Neural progenitor cell (in vitro differentiated cells): ENCODE data around the gene BARX2.

ENCODE experiments used
- CTCF ChIP-seq: fragments of 200-600 bp; sonication (generic); IDR thresholded peaks from 2 replicates; pipeline ENCODE4 v1.5.1; 2017; ENCODE audit warnings: antibody characterized with exemption, mild to moderate bottlenecking
- EZH2 ChIP-seq: fragments of 200-600 bp; sonication (generic); IDR thresholded peaks from 2 replicates; pipeline ENCODE4 v1.6.1; 2017; ENCODE audit warnings: antibody characterized with exemption, mild to moderate bottlenecking, moderate library complexity
- EZH2phosphoT487 ChIP-seq: fragments of 200-600 bp; sonication (generic); IDR thresholded peaks from 2 replicates; pipeline ENCODE4 v1.6.1; 2017; ENCODE audit warnings: antibody characterized with exemption

DNA sequence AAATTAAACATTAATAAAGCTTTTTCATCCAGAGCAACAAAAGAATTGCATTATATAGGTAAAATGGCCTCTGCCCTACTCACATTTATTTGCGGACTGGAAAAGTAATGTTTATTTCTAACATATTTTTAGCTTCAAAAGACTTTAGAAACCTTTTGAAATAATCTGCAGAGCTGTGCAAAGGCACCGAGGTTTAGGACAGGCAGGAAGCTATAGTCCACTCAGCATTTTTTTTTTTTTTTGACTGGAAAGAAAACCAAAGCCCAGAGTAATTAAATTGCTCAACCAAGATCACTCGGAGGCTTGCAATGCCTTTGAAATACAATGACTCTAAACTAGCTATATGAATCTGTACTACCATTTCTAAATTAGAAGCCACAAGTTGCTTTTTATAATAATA, 19.1 kb downstream of the BARX2 start:
- TF ChIP-seq CTCF (no peak), EZH2 (no peak), EZH2phosphoT487 (no peak)
